Measurements from ENCODE around the gene DUSP11.

Gene DUSP11

GRCh38 chr2:73779467-73780236, at the start of gene DUSP11:
TSS of gene DUSP11 (minus strand) at chr2:73780103. CDS start at chr2:73779974, 129 bp downstream.
- H3K4me1 ChIP-seq (ENCODE audit: insufficient read depth, low read length) = peaks cover 9% of the 10 kb centered on the region
- peak within 1 kb of the TSS; percentile 93 for H3K9ac ChIP-seq (ENCODE audit: low read length)
- no peaks in the 10 kb centered on the region for H3K27me3 ChIP-seq (ENCODE audit: control insufficient read depth in 1 of 2, insufficient read depth in 2 of 2, low read length in 2 of 2)
- H3K27ac ChIP-seq (ENCODE audit: low read depth, low read length) = peak within 1 kb of the TSS; percentile 92
- peak within 1 kb of the TSS; percentile 83 to 91 for H3K4me3 ChIP-seq (ENCODE audit: low read depth in 1 of 2, low read length in 2 of 2)
- no peaks in the 10 kb centered on the region for H3K9me3 ChIP-seq (ENCODE audit: low read length)
- H3K36me3 ChIP-seq (ENCODE audit: insufficient read depth, low read length) = peaks cover 15% of the 10 kb centered on the region

DNA sequence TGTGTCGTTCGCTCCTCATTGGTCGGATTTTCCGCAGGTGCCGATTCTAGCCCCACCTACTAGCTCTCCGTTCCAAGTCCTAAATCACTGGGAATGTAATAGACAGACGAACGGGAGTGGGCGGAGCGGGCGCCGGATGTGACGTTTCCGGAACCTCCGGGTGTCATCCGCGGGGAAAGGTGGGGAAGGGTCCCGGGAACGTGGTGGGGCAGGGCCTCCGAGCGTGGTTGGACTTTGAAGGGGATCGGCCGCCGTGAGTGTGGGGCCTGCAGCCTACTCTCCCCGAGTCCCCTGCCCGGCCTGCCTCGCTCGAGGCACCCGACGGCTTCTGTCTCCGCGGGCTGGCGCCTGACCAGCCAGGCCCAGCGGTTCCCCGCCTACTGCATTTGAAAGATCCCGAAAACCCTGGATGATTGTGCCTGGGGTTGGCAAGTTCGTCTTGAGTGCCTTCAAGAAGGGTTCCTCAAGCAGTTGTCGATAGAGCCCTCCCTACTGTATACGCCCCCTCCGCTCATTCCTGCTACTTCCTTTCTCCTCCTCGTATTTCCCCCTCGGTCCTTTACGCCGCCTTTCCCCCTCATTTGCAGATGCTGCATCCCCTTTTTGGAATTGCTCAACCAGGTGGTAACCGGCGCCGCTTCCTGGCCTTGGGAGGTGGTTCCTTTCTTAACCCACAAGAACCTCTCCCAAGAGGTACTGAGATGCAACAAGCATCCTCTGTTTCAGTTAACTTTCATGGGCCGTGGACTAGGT, 49.1 kb upstream of the DUSP11 start, which contains the start of gene STAMBP:
Gene STAMBP, plus strand, starts transcription at position 144 of the 753 bp plus-strand sequence. CDS start 1,896 bp downstream, outside the sequence.
- peak within 1 kb of the TSS; percentile 85 for H3K9ac ChIP-seq (ENCODE audit: low read length)
- H3K27me3 ChIP-seq (ENCODE audit: control insufficient read depth in 1 of 2, insufficient read depth in 2 of 2, low read length in 2 of 2) = no peaks in the 10 kb centered on the region
- H3K9me3 ChIP-seq (ENCODE audit: low read length) = no peaks in the 10 kb centered on the region
- peak within 1 kb of the TSS; percentile 66 to 82 for H3K4me3 ChIP-seq (ENCODE audit: low read depth in 1 of 2, low read length in 2 of 2)
- H3K36me3 ChIP-seq (ENCODE audit: insufficient read depth, low read length) = peaks cover 3% of the 10 kb centered on the region
- H3K27ac ChIP-seq (ENCODE audit: low read depth, low read length) = peak within 1 kb of the TSS; percentile 93
- peaks cover 48% of the 10 kb centered on the region for H3K4me1 ChIP-seq (ENCODE audit: insufficient read depth, low read length)

DNA sequence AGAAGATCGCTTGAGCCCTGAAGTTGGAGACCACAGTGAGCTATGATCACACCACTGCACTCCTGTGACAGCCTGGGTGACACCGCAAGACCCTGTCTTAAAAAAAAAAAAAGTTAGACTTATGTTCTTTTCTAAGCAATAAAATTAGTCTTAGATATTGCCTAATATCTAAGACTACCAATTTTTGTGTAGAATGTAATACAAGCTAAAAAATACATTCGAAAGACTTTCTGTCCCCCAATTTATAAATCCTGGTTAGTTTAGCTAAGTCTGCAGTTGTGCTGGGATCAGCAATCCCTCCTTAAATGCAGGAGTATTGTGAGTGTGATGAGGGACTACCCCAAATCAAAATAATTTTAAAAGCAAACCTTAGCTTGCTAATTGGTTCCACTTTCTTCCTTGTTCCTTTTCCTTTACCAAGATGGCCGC, 48.5 kb upstream of the DUSP11 start:
- Histone ChIP-seq H3K27me3 (ENCODE audit: control insufficient read depth in 1 of 2, insufficient read depth in 2 of 2, low read length in 2 of 2) (no peaks in the 10 kb centered on the region), H3K36me3 (ENCODE audit: insufficient read depth, low read length) (peaks cover 3% of the 10 kb centered on the region), H3K9ac (ENCODE audit: low read length) (peak overlapping the region; percentile 85), H3K27ac (ENCODE audit: low read depth, low read length) (peak overlapping the region; percentile 93), H3K4me1 (ENCODE audit: insufficient read depth, low read length) (peaks cover 48% of the 10 kb centered on the region), H3K4me3 (ENCODE audit: low read depth in 1 of 2, low read length in 2 of 2) (peak overlapping the region; percentile 66 to 82), H3K9me3 (ENCODE audit: low read length) (no peaks in the 10 kb centered on the region)

GRCh38 chr2:73827660-73828388, 47.9 kb upstream of the DUSP11 start:
- Histone ChIP-seq H3K4me1 (ENCODE audit: insufficient read depth, low read length) (peaks cover 43% of the 10 kb centered on the region), H3K27ac (ENCODE audit: low read depth, low read length) (no peak overlapping the region), H3K36me3 (ENCODE audit: insufficient read depth, low read length) (peaks cover 3% of the 10 kb centered on the region), H3K27me3 (ENCODE audit: control insufficient read depth in 1 of 2, insufficient read depth in 2 of 2, low read length in 2 of 2) (no peaks in the 10 kb centered on the region), H3K4me3 (ENCODE audit: low read depth in 1 of 2, low read length in 2 of 2) (peak overlapping the region in 1 of 2 donors; percentile 82), H3K9ac (ENCODE audit: low read length) (no peak overlapping the region), H3K9me3 (ENCODE audit: low read length) (no peaks in the 10 kb centered on the region)

DNA sequence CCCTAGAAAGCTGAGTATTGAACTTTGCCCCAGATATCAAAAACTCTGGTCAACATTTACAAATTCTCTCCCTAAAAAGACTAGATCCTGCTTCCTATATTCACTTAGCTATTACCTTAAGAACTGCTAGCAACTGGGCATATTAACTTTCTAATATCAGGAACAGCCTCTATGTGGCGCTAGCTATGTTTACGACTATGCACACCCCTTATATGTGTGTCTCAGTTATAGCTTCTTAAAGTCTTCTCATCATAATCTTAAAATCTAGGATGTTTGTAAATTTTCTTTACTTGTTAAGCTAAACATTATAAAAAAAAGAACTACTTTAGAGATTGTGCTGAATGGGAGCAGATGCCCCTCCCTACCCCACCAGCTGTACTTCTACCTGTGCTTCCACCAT, 47.1 kb upstream of the DUSP11 start:
- Histone ChIP-seq H3K27me3 (ENCODE audit: control insufficient read depth in 1 of 2, insufficient read depth in 2 of 2, low read length in 2 of 2) (no peaks in the 10 kb centered on the region), H3K4me3 (ENCODE audit: low read depth in 1 of 2, low read length in 2 of 2) (no peak overlapping the region), H3K4me1 (ENCODE audit: insufficient read depth, low read length) (peaks cover 38% of the 10 kb centered on the region), H3K9me3 (ENCODE audit: low read length) (no peaks in the 10 kb centered on the region), H3K27ac (ENCODE audit: low read depth, low read length) (no peak overlapping the region), H3K9ac (ENCODE audit: low read length) (no peak overlapping the region), H3K36me3 (ENCODE audit: insufficient read depth, low read length) (peaks cover 3% of the 10 kb centered on the region)

DNA sequence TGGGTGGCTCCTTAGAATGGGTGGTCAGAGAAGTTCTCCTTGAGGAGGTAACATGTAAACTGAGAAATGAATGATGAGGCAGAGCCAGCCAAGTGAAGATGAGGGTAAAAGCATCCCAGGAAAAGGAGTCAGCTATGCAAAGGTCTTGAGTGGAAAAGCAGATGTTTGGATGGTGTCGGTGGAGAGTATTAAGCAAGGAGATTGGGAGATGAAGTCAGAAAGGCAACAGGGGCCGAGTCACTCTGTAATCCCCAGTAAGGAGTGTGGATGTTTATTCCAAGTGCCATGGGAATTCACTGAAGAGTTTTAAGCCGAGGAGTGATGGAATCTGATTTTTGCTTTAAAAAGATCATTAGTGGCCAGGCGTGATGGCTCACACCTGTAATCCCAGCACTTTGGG, 45.5 kb upstream of the DUSP11 start:
- Histone ChIP-seq H3K27ac (ENCODE audit: low read depth, low read length) (no peak overlapping the region), H3K4me1 (ENCODE audit: insufficient read depth, low read length) (peaks cover 30% of the 10 kb centered on the region), H3K27me3 (ENCODE audit: control insufficient read depth in 1 of 2, insufficient read depth in 2 of 2, low read length in 2 of 2) (no peaks in the 10 kb centered on the region), H3K9ac (ENCODE audit: low read length) (no peak overlapping the region), H3K36me3 (ENCODE audit: insufficient read depth, low read length) (no peaks in the 10 kb centered on the region), H3K4me3 (ENCODE audit: low read depth in 1 of 2, low read length in 2 of 2) (no peak overlapping the region), H3K9me3 (ENCODE audit: low read length) (no peaks in the 10 kb centered on the region)

DNA sequence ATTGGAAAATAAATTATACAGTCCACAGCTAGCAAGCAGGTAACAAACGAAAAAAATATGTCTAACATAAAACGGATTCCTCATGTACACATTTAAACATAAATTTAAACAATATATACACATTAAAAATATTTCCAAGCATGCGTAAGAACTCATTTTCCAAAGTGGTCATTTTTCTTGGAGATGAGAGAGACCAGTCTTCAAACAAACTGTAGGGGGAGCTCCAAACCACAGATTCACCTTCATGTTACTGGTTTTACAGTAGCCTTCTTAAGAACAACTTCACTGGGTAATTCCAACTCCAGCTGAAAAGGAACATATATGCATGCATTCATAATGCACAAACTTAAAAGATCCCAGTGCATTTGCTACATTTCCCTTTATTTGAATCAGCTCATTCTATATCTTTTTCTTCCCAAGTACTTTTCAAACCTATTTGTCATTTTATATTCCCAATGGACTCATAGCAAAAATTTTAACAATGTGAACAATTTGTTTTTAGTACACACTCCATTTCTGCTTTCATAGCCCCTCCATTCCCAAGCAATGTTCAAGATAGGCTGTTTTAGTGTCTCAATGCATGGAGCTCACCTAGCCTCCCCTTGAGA, 44.1 kb upstream of the DUSP11 start:
- Histone ChIP-seq H3K4me3 (ENCODE audit: low read depth in 1 of 2, low read length in 2 of 2) (no peak overlapping the region), H3K9ac (ENCODE audit: low read length) (no peak overlapping the region), H3K4me1 (ENCODE audit: insufficient read depth, low read length) (peaks cover 18% of the 10 kb centered on the region), H3K27me3 (ENCODE audit: control insufficient read depth in 1 of 2, insufficient read depth in 2 of 2, low read length in 2 of 2) (no peaks in the 10 kb centered on the region), H3K36me3 (ENCODE audit: insufficient read depth, low read length) (no peaks in the 10 kb centered on the region), H3K27ac (ENCODE audit: low read depth, low read length) (no peak overlapping the region), H3K9me3 (ENCODE audit: low read length) (no peaks in the 10 kb centered on the region)

- Histone ChIP-seq H3K4me1 (ENCODE audit: insufficient read depth, low read length) (peaks cover 17% of the 10 kb centered on the region), H3K36me3 (ENCODE audit: insufficient read depth, low read length) (no peaks in the 10 kb centered on the region), H3K27ac (ENCODE audit: low read depth, low read length) (no peak overlapping the region), H3K4me3 (ENCODE audit: low read depth in 1 of 2, low read length in 2 of 2) (no peak overlapping the region), H3K9me3 (ENCODE audit: low read length) (no peaks in the 10 kb centered on the region), H3K27me3 (ENCODE audit: control insufficient read depth in 1 of 2, insufficient read depth in 2 of 2, low read length in 2 of 2) (no peaks in the 10 kb centered on the region), H3K9ac (ENCODE audit: low read length) (no peak overlapping the region)
Observed at GRCh38 chr2:73823416-73823815, 43.5 kb upstream of the DUSP11 start.

DNA sequence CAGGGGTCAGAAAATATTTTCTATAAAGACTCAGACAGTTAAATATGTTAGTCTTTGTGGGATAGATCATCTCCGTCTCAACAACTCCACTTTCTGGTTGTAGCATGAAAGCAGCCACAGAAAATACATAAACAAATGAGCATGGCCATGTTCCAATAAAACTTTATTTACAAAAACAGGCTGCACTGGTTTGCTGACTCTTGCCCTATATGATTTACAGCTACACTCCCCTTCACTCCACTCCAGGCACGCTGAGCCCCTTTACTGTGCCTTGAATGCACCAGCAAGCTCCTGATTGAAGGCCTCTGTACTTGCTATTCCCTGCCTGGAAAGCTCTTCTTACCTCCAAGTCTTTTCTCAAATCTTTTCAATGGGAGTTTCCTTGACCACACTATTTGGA, 43.1 kb upstream of the DUSP11 start:
- no peaks in the 10 kb centered on the region for H3K9me3 ChIP-seq (ENCODE audit: low read length)
- no peak overlapping the region for H3K9ac ChIP-seq (ENCODE audit: low read length)
- no peaks in the 10 kb centered on the region for H3K36me3 ChIP-seq (ENCODE audit: insufficient read depth, low read length)
- no peaks in the 10 kb centered on the region for H3K27me3 ChIP-seq (ENCODE audit: control insufficient read depth in 1 of 2, insufficient read depth in 2 of 2, low read length in 2 of 2)
- no peak overlapping the region for H3K27ac ChIP-seq (ENCODE audit: low read depth, low read length)
- peaks cover 13% of the 10 kb centered on the region for H3K4me1 ChIP-seq (ENCODE audit: insufficient read depth, low read length)
- no peak overlapping the region for H3K4me3 ChIP-seq (ENCODE audit: low read depth in 1 of 2, low read length in 2 of 2)

- Histone ChIP-seq H3K36me3 (ENCODE audit: insufficient read depth, low read length) (no peaks in the 10 kb centered on the region), H3K4me3 (ENCODE audit: low read depth in 1 of 2, low read length in 2 of 2) (no peak overlapping the region), H3K27ac (ENCODE audit: low read depth, low read length) (no peak overlapping the region), H3K4me1 (ENCODE audit: insufficient read depth, low read length) (peaks cover 6% of the 10 kb centered on the region), H3K27me3 (ENCODE audit: control insufficient read depth in 1 of 2, insufficient read depth in 2 of 2, low read length in 2 of 2) (no peaks in the 10 kb centered on the region), H3K9me3 (ENCODE audit: low read length) (no peaks in the 10 kb centered on the region), H3K9ac (ENCODE audit: low read length) (no peak overlapping the region)
Observed at GRCh38 chr2:73822276-73822675, 42.4 kb upstream of the DUSP11 start.

DNA sequence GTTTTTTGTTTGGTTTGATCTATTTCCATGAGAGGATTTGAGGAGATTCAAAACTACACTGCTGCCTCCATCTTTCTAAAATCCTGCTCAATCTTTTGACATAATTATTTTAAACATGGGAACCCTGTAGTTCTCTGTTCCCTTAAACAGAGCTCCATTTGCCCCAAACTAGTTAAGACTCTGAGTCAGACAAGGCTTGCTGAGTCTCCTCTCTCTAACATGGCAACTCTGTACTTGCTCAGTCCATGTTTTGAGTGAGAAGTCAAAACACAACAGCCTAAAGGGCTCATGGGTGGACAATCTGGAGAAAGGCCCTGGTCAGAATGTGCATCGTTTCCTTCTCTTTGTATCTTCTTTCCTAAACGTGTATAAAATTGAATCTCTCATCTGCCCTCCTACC, 41.8 kb upstream of the DUSP11 start:
- Histone ChIP-seq H3K9me3 (ENCODE audit: low read length) (no peaks in the 10 kb centered on the region), H3K4me1 (ENCODE audit: insufficient read depth, low read length) (peaks cover 5% of the 10 kb centered on the region), H3K27me3 (ENCODE audit: control insufficient read depth in 1 of 2, insufficient read depth in 2 of 2, low read length in 2 of 2) (no peaks in the 10 kb centered on the region), H3K27ac (ENCODE audit: low read depth, low read length) (no peak overlapping the region), H3K36me3 (ENCODE audit: insufficient read depth, low read length) (no peaks in the 10 kb centered on the region), H3K9ac (ENCODE audit: low read length) (no peak overlapping the region), H3K4me3 (ENCODE audit: low read depth in 1 of 2, low read length in 2 of 2) (no peak overlapping the region)
